Panc1 (cell line): ENCODE data around the gene ALK. TPM values are rescaled to one million over a fixed set of nuclear protein-coding genes. Genes with fewer than 3 reads are reported as not detected.

Experiments used
- ATAC-seq: fragments of 200-7000 bp; cut with Tn5 transposase; 2 replicates; pipeline ENCODE4 v1.9.1; 2020; ENCODE audit warnings: mild to moderate bottlenecking, moderate library complexity
- BruUV-seq: library from RNA; stranded (reverse); fragments of 400-500 nt; replicated peaks from 2 replicates; lab custom pipeline; 2021; lab: Mats Ljungman, UMichigan
- CTCF ChIA-PET: fragments of 300-600 bp; sonication (Branson Sonifier 250); formaldehyde crosslinking; loops from one replicate; lab custom pipeline; 2022; ENCODE audit warnings: antibody characterized with exemption; lab: Charles Lee
- POLR2A ChIA-PET: fragments of 300-600 bp; sonication (Branson Sonifier 250); formaldehyde crosslinking; loops from one replicate; lab custom pipeline; 2022; ENCODE audit warnings: antibody characterized with exemption; lab: Charles Lee
- DNase-seq: peaks from one replicate; pipeline ENCODE4 v3.0.0-alpha.2; 2010; ENCODE audit warnings: low read depth, low spot score
- H3K27ac ChIP-seq: 2 replicates; pipeline ENCODE4 v1.5.1; 2011; ENCODE audit warnings: mild to moderate bottlenecking, low read length, inconsistent platforms
- H3K27me3 ChIP-seq: fragments of 200-500 bp; sonication (Bioruptor generic); 2 replicates; pipeline ENCODE4 v1.6.0; 2014; ENCODE audit warnings: low read length, inconsistent platforms; ENCODE audit not compliant: control insufficient read depth, insufficient read depth
- H3K36me3 ChIP-seq: fragments of 200-500 bp; sonication (Bioruptor generic); 2 replicates; pipeline ENCODE4 v1.5.1; 2014; ENCODE audit warnings: inconsistent platforms, mild to moderate bottlenecking, low read length, moderate library complexity; ENCODE audit not compliant: control insufficient read depth, insufficient read depth
- H3K4me1 ChIP-seq: 2 replicates; pipeline ENCODE4 v1.5.1; 2011; ENCODE audit warnings: inconsistent platforms, mild to moderate bottlenecking, low read length, moderate library complexity; ENCODE audit not compliant: control insufficient read depth, insufficient read depth
- H3K4me3 ChIP-seq, 2 experiments: 2 replicates each; pipeline ENCODE4 v1.5.1; 2011 to 2012; ENCODE audit warnings: low read depth in 2 of 2, low read length in 2 of 2, mild to moderate bottlenecking in 2 of 2, inconsistent platforms in 1 of 2, moderate library complexity in 1 of 2
- H3K9me3 ChIP-seq: fragments of 200-500 bp; sonication (Bioruptor generic); 2 replicates; pipeline ENCODE4 v1.5.1; 2014; ENCODE audit warnings: low read depth, mild to moderate bottlenecking, inconsistent platforms, low read length, moderate library complexity; ENCODE audit not compliant: control insufficient read depth, insufficient read depth
- CTCF ChIP-seq: fragments of 450-650 bp; IDR thresholded peaks from 2 replicates; pipeline ENCODE4 v1.5.1; 2017; ENCODE audit warnings: mild to moderate bottlenecking
- POLR2AphosphoS5 ChIP-seq: IDR thresholded peaks from 2 replicates; pipeline ENCODE4 v1.6.1; 2012; ENCODE audit warnings: mild to moderate bottlenecking, low read depth, low read length, moderate library complexity
- REST ChIP-seq, 2 experiments: IDR thresholded peaks; 2 replicates each; pipeline ENCODE4 v1.6.1; 2011 to 2012; ENCODE audit warnings: low read depth in 2 of 2, control low read depth in 1 of 2, low read length in 1 of 2, mild to moderate bottlenecking in 1 of 2, moderate library complexity in 1 of 2; ENCODE audit not compliant: insufficient read depth in 1 of 2
- SIN3A ChIP-seq: IDR thresholded peaks from 2 replicates; pipeline ENCODE4 v1.6.1; 2012; ENCODE audit warnings: low read depth, mild to moderate bottlenecking, low read length, moderate library complexity, borderline replicate concordance; ENCODE audit not compliant: insufficient read depth
- TCF7L2 ChIP-seq: IDR thresholded peaks from 2 replicates; pipeline ENCODE4 v1.6.1; 2011; ENCODE audit warnings: mild to moderate bottlenecking, low read depth, low read length, inconsistent platforms
- in situ Hi-C: cut with HindIII; loops from 2 replicates; pipeline ENCODE4 v1.10.0; 2016; ENCODE audit warnings: low sequenced_read_pairs, low pct_unique_long_range_greater_than_20kb
- intact Hi-C: fragments of 100-400 bp; cut with micrococcal nuclease; formaldehyde crosslinking; loops from one replicate; pipeline ENCODE4 v1.10.0; 2022; ENCODE audit not compliant: unreplicated experiment
- total RNA-seq: library from RNA; stranded (reverse); gene quantifications from one replicate; pipeline ENCODE4 v1.2.1, GENCODE V29; 2021; ENCODE audit not compliant: unreplicated experiment

ALK gene
- total RNA-seq, 1 experiment from 2014 or later: not detected

GRCh38 chr2:29375843-29376242 is 545.5 kb downstream of the ALK start:
- no peaks in the 10 kb centered on the region for H3K9me3 ChIP-seq
- TF ChIP-seq REST (IDR thresholded peaks at IDR 0.05; ENCODE audit: insufficient read depth in 1 of 2, low read depth in 2 of 2, low read length in 1 of 2) (no peak), SIN3A (no peak), TCF7L2 (no peak), CTCF (no peak), POLR2AphosphoS5 (no peak)
- ChIA-PET CTCF (no interaction called here), POLR2A (no interaction called here)
- intact Hi-C loops (no loop called here), in situ Hi-C loops (no loop called here)
- no peak for DNase-seq
- H3K27ac ChIP-seq: no peak overlapping the region
- BruUV-seq: no TSS peak
- no peaks in the 10 kb centered on the region for H3K36me3 ChIP-seq
- H3K27me3 ChIP-seq: peaks cover 5% of the 10 kb centered on the region
- no peaks in the 10 kb centered on the region for H3K4me1 ChIP-seq
- no peak overlapping the region for H3K4me3 ChIP-seq
- ATAC-seq: no peak

GRCh38 chr2:29374823-29375222 is 546.6 kb downstream of the ALK start:
- H3K9me3 ChIP-seq: no peaks in the 10 kb centered on the region
- ATAC-seq (no peak), DNase-seq (no peak)
- TF ChIP-seq REST (IDR thresholded peaks at IDR 0.05; ENCODE audit: insufficient read depth in 1 of 2, low read depth in 2 of 2, low read length in 1 of 2) (no peak), CTCF (no peak), SIN3A (no peak), POLR2AphosphoS5 (no peak), TCF7L2 (no peak)
- ChIA-PET POLR2A (no interaction called here), CTCF (no interaction called here)
- in situ Hi-C loops: no loop called here
- peaks cover 5% of the 10 kb centered on the region for H3K27me3 ChIP-seq
- H3K36me3 ChIP-seq: no peaks in the 10 kb centered on the region
- H3K4me3 ChIP-seq: no peak overlapping the region
- no peaks in the 10 kb centered on the region for H3K4me1 ChIP-seq
- BruUV-seq: no TSS peak
- no peak overlapping the region for H3K27ac ChIP-seq
- intact Hi-C loops: no loop called here
